ENCODE results near the gene ATP23. TPM values are rescaled to one million over a fixed set of nuclear protein-coding genes. Genes with fewer than 3 reads are reported as not detected.

Gene ATP23
- polyA plus RNA-seq, 2 of the 4 experiments (the other 2 are of a cell fraction): 7.5 to 13.4 TPM

GRCh38 chr12:57941165-57941894 lies at the start of gene ATP23 (continued):
- TF ChIP-seq JUN (IDR thresholded peaks at IDR 0.05) (peak; percentile 57 to 66; a peak in 3 of 5 replicates), RCOR1 (IDR thresholded peaks at IDR 0.05; ENCODE audit: low read depth, low read length) (no peak), KDM5A (IDR thresholded peaks at IDR 0.05) (no peak), RNF2 (IDR thresholded peaks at IDR 0.05; ENCODE audit: borderline replicate concordance, low read depth) (no peak), POLR2AphosphoS2 (conservative IDR thresholded peaks at IDR 0.05; ENCODE audit: low read length) (no peak), BHLHE40 (IDR thresholded peaks at IDR 0.05; ENCODE audit: low read depth, low read length) (no peak), E2F6 (IDR thresholded peaks at IDR 0.05; ENCODE audit: borderline replicate concordance, low read depth) (peak; percentile 83), RAD21 (conservative IDR thresholded peaks at IDR 0.05 in 1 of 2, IDR thresholded peaks at IDR 0.05 in 1 of 2) (no peak), RARB (CRISPR knock-in tag; IDR thresholded peaks at IDR 0.05) (no peak), REST (IDR thresholded peaks at IDR 0.05) (no peak), CHD2 (IDR thresholded peaks at IDR 0.05; ENCODE audit: low read length, partially characterized antibody) (no peak), ESRRA (IDR thresholded peaks at IDR 0.05; ENCODE audit: borderline replicate concordance, low read length) (no peak)
- TF ChIP-seq, protein P1, sequence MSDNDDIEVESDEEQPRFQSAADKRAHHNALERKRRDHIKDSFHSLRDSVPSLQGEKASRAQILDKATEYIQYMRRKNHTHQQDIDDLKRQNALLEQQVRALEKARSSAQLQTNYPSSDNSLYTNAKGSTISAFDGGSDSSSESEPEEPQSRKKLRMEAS (IDR thresholded peaks at IDR 0.05): peak; percentile 60; the same call in 1 of the 2 replicates
- TF ChIP-seq, protein P2, sequence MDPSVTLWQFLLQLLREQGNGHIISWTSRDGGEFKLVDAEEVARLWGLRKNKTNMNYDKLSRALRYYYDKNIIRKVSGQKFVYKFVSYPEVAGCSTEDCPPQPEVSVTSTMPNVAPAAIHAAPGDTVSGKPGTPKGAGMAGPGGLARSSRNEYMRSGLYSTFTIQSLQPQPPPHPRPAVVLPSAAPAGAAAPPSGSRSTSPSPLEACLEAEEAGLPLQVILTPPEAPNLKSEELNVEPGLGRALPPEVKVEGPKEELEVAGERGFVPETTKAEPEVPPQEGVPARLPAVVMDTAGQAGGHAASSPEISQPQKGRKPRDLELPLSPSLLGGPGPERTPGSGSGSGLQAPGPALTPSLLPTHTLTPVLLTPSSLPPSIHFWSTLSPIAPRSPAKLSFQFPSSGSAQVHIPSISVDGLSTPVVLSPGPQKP (IDR thresholded peaks at IDR 0.05; ENCODE audit: low read depth, low read length): no peak
- TF ChIP-seq, protein P3, sequence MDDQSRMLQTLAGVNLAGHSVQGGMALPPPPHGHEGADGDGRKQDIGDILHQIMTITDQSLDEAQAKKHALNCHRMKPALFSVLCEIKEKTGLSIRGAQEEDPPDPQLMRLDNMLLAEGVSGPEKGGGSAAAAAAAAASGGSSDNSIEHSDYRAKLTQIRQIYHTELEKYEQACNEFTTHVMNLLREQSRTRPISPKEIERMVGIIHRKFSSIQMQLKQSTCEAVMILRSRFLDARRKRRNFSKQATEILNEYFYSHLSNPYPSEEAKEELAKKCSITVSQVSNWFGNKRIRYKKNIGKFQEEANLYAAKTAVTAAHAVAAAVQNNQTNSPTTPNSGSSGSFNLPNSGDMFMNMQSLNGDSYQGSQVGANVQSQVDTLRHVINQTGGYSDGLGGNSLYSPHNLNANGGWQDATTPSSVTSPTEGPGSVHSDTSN (IDR thresholded peaks at IDR 0.05): no peak

DNA sequence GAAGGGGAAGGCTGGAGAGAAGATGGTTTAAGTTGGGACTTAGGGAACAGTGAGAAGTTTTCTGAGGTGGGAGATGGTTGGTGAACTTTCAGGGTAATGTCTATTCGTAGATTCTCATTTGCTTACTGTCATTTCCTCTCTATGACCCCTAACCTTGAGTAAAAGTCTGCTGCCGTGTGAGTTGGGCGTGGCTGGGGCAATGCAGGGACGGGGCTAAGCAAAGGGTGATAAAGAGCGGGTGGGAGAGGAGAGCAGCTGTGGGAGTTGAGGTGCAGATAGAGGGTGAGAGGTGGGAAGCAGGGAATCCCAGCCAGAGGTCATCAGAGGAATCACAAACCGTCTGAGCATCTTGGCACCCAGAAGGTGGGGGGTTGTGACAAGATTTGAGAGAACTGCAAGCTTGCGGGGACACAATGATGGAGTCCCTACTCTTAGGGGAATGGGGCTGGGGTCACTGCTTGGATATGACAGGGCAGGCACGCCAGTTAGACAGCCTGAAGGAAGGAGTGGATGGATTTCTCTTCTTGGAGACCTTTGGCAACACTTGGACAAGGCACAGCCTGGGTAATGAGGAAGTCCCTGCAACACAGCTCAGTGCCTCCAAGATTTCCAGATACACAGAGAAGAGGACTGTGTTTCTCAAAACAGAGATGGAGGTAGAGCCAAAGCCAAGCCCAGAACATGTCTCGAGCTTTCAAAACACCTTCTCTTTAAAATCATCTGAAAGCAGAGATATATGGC lies 49.0 kb upstream of the ATP23 start:
- Histone ChIP-seq H3K27ac (peak overlapping the region in 1 of 2 experiments; percentile 84; a peak in 3 of 6 replicates), H3K4me2 (no peak overlapping the region), H3K4me1 (peaks cover 75% of the 10 kb centered on the region), H3K4me3 (no peak overlapping the region), H3K9me3 (no peaks in the 10 kb centered on the region)
- WGBS (ENCODE audit: missing lambda C conversion rate): 77% methylated on average over 9 of the region's 9 CpGs
- DNase-seq (ENCODE audit: low read depth in 1 of 2, low spot score in 1 of 2) (no peak), ATAC-seq (no peak), FAIRE-seq (no peak)
- ChIA-PET CTCF (interaction anchor here (1.0 to 5.7 kb wide), 4 partner anchors 12 to 109 kb away, joined by 3 to 73 read pairs (median 4); partner anchors contain the start of gene TSFM), POLR2A (interaction anchor here (1.0 kb wide), 1 partner anchor 27 kb away, joined by 3 read pairs; no protein-coding TSS in a partner anchor)
- TF ChIP-seq POLR2AphosphoS2 (conservative IDR thresholded peaks at IDR 0.05; ENCODE audit: low read length) (no peak), HOXB5 (CRISPR knock-in tag; IDR thresholded peaks at IDR 0.05) (no peak), CTCF (IDR thresholded peaks at IDR 0.05) (no peak), TFCP2L1 (CRISPR knock-in tag; IDR thresholded peaks at IDR 0.05) (no peak)

All from A549 (cell line).